Measurements from ENCODE around the gene NR2F2.

DNA sequence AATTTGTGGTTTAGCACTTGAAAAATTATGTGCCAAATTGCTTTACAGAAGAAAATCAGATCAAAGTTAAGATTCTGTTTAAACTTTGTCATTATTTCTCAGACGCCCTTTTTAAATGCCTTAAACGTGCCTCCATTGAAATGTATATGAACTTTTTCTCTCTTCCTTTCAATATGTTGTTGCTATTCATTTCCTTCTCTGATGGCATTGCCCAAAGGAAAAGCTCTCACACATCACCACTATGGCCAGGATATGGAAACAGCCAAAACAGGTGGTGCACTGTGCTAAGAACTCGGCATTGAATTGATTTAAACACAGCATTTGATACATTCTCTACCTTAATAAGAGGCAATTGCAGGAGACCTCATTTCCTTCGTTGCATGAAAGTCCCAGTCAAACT is 35.7 kb upstream of the NR2F2 start:
- no peak for TF ChIP-seq CTCF (IDR thresholded peaks at IDR 0.05)
- no peak for TF ChIP-seq POLR2A (IDR thresholded peaks at IDR 0.05)

Data from lower leg skin (tissue), 3 donors.